Activated CD8-positive, alpha-beta memory T cell treated with anti-CD3 and anti-CD28 coated beads for 36 hours (primary cell): ENCODE measurements around the gene MIEF1. TPM values are rescaled to one million over a fixed set of nuclear protein-coding genes. Genes with fewer than 3 reads are reported as not detected.

Experiments used
- CTCF ChIA-PET: fragments of 350-600 bp; sonication (Branson Sonifier 250); formaldehyde crosslinking; loops from one replicate; lab custom pipeline; 2021; ENCODE audit warnings: antibody characterized with exemption; lab: Charles Lee
- POLR2A ChIA-PET: fragments of 350-600 bp; sonication (Branson Sonifier 250); formaldehyde crosslinking; loops from one replicate; lab custom pipeline; 2021; ENCODE audit warnings: antibody characterized with exemption; lab: Charles Lee
- total RNA-seq, 2 experiments: library from RNA; stranded (reverse); gene quantifications; one replicate each; pipeline ENCODE4 v1.2.3, GENCODE V29; 2021

Gene MIEF1
- total RNA-seq, 2 experiments from 2014 or later = 62.7 TPM

- POLR2A ChIA-PET = no interaction called here
Measured at GRCh38 chr22:39556970-39557841, 55.1 kb downstream of the MIEF1 start.

GRCh38 chr22:39558254-39558727 lies 56.2 kb downstream of the MIEF1 start:
- POLR2A ChIA-PET = interaction anchor here (0.6 kb wide), 1 partner anchor 497 kb away, joined by 6 read pairs; no protein-coding TSS in a partner anchor
- CTCF ChIA-PET = interaction anchor here (0.9 kb wide), 1 partner anchor 418 kb away, joined by 3 read pairs; no protein-coding TSS in a partner anchor

More at GRCh38 chr22:39556970-39557841, 55.1 kb downstream of the MIEF1 start:
- CTCF ChIA-PET = interaction anchor here (0.8 to 1.4 kb wide), 2 partner anchors 22 to 467 kb away, joined by 5 to 7 read pairs; no protein-coding TSS in a partner anchor

GRCh38 chr22:39558950-39559349 lies 56.9 kb downstream of the MIEF1 start:
- ChIA-PET POLR2A (interaction anchor here (0.6 kb wide), 1 partner anchor 496 kb away, joined by 6 read pairs; no protein-coding TSS in a partner anchor), CTCF (interaction anchor here (0.9 to 1.4 kb wide), 2 partner anchors 192 to 418 kb away, joined by 3 read pairs; no protein-coding TSS in a partner anchor)

- POLR2A ChIA-PET = no interaction called here
Measured at GRCh38 chr22:39559456-39560105, 57.5 kb downstream of the MIEF1 start.

GRCh38 chr22:39560127-39560526 lies 58.0 kb downstream of the MIEF1 start:
- CTCF ChIA-PET = interaction anchor here (1.0 to 1.4 kb wide), 3 partner anchors 15 to 191 kb away, joined by 3 to 4 read pairs (median 3); no protein-coding TSS in a partner anchor
- POLR2A ChIA-PET = no interaction called here

More at GRCh38 chr22:39559456-39560105, 57.5 kb downstream of the MIEF1 start:
- CTCF ChIA-PET = interaction anchor here (1.0 to 1.4 kb wide), 3 partner anchors 15 to 191 kb away, joined by 3 to 4 read pairs (median 3); no protein-coding TSS in a partner anchor

- ChIA-PET CTCF (no interaction called here), POLR2A (no interaction called here)
Measured at GRCh38 chr22:39562839-39563489, 60.9 kb downstream of the MIEF1 start.

- POLR2A ChIA-PET = no interaction called here
- CTCF ChIA-PET = no interaction called here
Measured at GRCh38 chr22:39563571-39564428, 61.7 kb downstream of the MIEF1 start.

- ChIA-PET POLR2A (interaction anchor here (0.5 kb wide), 1 partner anchor 42 kb away, joined by 3 read pairs; no protein-coding TSS in a partner anchor), CTCF (no interaction called here)
Measured at GRCh38 chr22:39565414-39565944, 63.4 kb downstream of the MIEF1 start.

- ChIA-PET CTCF (interaction anchor here (0.9 to 1.0 kb wide), 2 partner anchors 9 to 455 kb away, joined by 3 read pairs; no protein-coding TSS in a partner anchor), POLR2A (no interaction called here)
Measured at GRCh38 chr22:39567135-39567946, 65.3 kb downstream of the MIEF1 start.

Other genes with a start within 250 kb of the MIEF1 start
- 1,000 to 10,000 TPM; 2,644 to 2,715 TPM for gene RPL3, start 182.7 kb upstream of the MIEF1 start, total RNA-seq
- gene SYNGR1, start 152.3 kb upstream of the MIEF1 start, total RNA-seq = 1 to 10 TPM; 3.8 to 4.2 TPM
- 10 to 100 TPM; 24.2 to 24.3 TPM for gene TAB1, start 102.5 kb upstream of the MIEF1 start, total RNA-seq
- under 1 TPM; 0.19 TPM for gene MGAT3, start 45.3 kb upstream of the MIEF1 start, total RNA-seq
- gene ATF4, start 18.3 kb downstream of the MIEF1 start, total RNA-seq = 100 to 1,000 TPM; 816 to 818 TPM
- gene RPS19BP1, start 30.5 kb downstream of the MIEF1 start, total RNA-seq = 100 to 1,000 TPM; 136 to 143 TPM
- under 1 TPM; 0.19 TPM for gene CACNA1I, start 68.5 kb downstream of the MIEF1 start, total RNA-seq